HG03575 (cell line): ENCODE data around the gene LDLRAD2.
"Not testable (repeated sequence)": the region's sequence is repeated elsewhere in the genome, so short reads cannot be mapped to it uniquely, and the experiment has no call there.

ENCODE experiments used
- ATAC-seq: cut with Tn5 transposase; IDR thresholded peaks from one replicate; pipeline ENCODE4 v1.9.1; 2021; ENCODE audit not compliant: unreplicated experiment, insufficient number of reproducible peaks, low FRiP score; ENCODE audit errors: extremely low read depth

LDLRAD2 gene

GRCh38 chr1:21811875-21812305 lies at the start of gene LDLRAD2:
Gene LDLRAD2 (plus strand): TSS chr1:21812265. CDS start chr1:21812452, 187 bp downstream.
- ATAC-seq: no peak

DNA sequence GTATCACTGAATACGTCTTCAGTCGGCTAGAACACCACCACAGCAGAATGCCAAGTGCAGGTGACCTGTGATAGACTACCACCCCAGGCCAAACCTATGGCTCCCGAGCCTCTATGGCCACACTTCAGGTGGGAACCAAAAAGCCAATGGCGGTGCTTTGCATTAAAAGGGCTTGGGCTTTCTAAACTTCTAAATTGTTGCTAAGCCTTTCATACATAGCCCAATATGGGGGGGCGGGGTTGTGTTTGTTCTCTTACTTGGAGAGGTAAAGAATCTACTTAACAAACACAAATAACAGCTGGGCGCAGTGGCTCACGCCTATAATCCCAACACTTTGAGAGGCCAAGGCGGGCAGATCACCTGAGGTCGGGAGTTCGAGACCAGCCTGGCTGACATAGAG lies 48.8 kb upstream of the LDLRAD2 start:
- ATAC-seq: no peak

DNA sequence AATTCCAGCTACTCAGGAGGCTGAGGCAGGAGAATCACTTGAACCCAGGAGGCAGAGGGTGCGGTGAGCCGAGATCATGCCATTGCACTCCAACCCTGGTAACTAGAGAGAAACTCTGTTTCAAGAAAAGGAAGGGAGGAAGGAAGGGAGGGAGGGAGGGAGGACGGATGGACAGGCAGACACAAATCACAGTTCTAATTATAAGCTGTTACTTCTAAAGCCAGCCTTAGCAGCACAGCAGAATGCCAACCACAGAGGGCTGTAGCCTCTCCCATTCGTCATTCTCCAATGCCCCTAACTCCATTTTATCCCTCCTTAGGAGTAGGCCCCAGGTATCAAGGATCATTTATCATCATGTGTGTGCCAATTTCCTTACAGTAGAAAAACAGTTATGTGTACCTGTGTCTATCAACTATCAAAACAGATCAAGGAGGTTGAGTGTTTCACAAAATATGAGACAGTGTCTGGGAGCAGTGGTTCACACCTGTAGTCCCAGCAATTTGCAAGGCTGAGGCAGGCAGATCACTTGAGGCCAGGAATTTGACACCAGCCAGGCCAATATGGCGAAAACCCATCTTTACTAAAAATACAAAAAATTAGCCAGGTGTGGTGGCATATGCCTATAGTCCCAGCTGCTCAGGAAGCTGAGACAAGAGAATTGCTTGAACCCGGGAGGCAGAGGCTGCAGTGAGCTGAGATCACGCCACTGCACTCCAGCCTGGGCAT lies 48.2 kb upstream of the LDLRAD2 start:
- ATAC-seq: no peak

DNA sequence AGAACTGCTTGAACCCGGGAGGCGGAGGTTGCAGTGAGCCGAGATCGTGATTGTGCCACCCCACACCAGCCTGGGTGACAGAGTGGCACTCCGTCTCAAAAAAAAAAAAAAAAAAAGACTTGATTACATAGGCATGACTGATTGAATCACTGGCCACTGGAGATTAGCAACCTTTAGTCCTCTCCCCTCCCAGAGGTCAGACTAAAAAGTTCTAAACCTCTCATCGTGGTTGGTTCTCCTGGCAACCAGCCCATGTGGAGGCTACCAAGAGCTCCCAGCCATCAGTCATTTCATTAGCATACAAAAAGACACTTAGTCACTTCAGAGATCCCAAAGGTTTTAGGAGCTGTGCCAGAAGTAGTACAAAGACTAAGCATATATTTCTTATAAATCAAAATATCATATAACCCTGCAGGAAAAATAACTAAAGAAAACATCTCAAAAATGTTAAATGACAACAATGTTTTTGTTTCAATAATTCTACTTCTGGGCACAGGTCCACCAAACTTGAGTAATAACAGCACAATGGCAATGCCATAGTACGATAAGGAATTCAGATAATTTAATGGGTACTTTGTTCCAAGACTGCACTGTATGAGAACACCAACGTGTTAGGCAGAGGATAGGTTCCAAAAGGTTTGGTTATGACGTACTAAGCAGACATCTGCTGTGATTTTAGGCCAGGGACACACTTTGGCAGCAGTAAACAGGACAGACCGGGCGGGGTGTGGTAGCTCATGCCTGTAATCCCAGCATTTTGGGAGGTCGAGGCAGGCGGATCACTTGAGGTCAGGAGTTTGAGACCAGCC lies 47.2 kb upstream of the LDLRAD2 start:
- ATAC-seq: no peak

DNA sequence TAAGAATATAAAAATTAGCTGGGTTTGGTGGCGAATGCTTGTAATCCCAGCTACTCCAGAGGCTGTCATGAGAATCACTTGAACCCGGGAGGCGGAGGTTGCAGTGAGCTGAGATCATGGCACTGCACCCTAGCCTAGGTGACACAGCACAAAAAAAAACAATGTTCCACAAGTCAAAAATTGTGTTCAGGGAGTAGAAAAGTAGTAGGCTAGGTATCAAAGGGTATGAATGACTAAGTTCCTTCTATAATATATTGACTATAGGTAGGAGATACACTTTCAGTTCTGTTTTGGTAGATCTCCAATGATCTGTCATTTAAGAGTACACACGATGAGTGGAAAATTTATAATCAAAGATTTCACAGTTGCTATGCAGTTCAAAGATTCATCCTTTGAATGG lies 45.9 kb upstream of the LDLRAD2 start:
- no peak for ATAC-seq

GRCh38 chr1:21767106-21767505 lies 45.0 kb upstream of the LDLRAD2 start:
- not testable (repeated sequence) for ATAC-seq

- no peak for ATAC-seq
Observed at GRCh38 chr1:21770201-21770600, 41.9 kb upstream of the LDLRAD2 start.

DNA sequence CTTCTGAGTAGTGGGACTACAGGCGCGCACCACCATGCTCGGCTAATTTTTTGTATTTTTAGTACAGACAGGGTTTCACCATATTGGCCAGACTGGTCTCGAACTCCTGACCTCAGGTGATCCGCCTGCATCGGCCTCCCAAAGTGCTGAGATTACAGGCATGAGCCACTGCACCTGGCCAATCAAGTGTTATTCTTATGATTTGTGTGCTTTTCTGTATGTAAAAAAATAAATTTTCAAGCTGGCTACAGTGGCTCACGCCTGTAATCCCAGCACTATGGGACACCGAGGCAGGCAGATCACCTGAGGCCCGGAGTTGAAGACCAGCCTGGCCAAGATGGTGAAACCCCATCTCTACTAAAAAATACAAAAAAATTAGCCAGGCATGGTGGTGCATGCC lies 41.5 kb upstream of the LDLRAD2 start:
- ATAC-seq: not testable (repeated sequence)

DNA sequence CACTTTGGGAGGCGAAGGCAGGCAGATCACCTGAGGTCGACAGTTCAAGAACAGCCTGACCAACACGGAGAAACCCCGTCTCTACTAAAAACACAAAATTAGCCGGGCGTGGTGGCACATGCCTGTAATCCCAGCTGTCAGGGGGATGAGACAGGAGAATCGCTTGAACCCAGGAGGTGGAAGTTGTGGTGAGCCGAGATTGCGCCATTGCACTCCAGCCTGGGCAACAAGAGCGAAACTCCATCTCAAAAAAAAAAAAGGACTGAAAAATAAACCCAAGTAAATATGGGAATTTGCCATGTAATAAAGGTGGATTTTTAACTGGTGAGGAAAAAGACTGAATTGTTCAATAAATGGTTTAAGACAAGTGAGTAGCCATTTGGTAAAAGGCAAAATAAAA lies 40.4 kb upstream of the LDLRAD2 start:
- not testable (repeated sequence) for ATAC-seq

GRCh38 chr1:21773585-21773984 lies 38.5 kb upstream of the LDLRAD2 start:
- no peak for ATAC-seq

DNA sequence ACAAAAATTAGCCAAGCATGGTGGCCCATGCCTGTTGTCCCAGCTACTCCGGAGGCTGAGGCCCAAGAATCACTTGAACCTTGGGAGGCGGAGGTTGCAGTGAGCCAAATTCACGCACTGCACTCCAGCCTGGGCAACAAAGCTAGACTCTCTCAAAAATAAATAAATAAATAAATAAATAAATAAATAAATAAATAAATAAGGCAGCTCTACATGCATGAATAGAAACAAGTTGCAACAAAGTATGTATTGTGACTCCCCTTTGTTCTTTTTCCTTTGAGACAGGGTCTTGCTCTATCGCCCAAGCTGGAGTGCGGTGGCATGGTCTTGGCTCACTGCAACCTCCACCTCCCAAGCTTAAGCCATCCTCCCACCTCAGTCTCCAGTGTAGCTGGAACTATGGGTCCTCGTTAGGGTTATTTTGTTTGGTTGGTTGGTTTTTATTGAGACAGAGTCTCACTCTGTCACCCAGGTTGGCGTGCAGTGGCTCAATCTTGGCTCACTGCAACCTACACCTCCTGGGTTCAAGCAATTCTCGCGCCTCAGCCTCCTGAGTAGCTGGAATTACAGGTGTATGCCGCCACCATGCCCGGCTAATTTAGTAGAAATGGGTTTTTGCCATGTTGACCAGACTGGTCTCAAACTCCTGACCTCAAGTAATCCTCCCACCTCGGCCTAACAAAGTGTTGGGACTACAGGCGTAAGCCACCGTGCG lies 37.1 kb upstream of the LDLRAD2 start:
- ATAC-seq: no peak

- ATAC-seq: no peak
Observed at GRCh38 chr1:21775550-21775914, 36.5 kb upstream of the LDLRAD2 start.

DNA sequence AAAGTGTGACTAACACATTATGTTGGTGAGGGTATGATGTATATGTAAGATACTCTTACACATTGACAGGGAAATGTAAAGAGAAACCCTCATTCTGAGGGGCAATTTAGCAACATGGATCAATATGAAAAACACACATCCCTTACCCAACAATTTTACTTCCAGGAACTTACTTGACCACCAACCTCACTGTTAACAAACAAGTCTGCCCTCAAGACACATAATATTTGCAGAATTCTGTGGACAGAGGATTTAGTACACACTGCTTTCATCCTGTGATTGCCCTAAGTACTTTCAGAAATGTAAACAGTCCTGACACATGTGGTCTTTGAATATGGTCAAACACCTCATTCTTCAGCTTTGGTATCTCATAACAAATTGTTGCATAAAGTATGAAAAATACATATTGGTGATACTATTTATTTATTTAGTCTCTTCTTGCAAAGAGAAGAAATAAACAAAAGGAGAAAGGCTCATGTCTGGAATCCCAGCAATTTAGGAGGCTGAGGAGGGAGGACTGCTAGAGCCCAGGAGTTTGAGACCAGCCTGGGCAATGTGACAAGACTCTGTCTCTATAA lies 36.0 kb upstream of the LDLRAD2 start:
- ATAC-seq: no peak

DNA sequence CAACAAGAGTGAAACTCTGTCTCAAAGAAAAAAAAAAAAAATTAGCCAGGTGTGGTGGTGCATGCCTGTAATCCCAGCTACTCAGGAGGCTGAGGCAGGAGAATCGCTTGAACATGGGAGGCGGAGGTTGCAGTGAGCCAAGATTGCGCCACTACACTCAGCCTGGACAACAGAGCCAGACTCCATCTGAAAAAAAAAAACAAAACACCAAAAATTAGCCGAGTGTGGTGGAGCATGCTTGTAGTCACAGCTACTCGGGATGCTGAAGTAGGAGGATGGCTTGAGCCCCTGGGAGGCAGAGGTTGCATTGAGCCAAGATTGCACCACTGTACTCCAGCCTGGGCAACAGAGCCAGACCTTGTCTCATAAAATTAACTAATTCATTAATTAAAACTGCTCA lies 35.1 kb upstream of the LDLRAD2 start:
- not testable (repeated sequence) for ATAC-seq

- no peak for ATAC-seq
Observed at GRCh38 chr1:21778405-21778727, 33.7 kb upstream of the LDLRAD2 start.

GRCh38 chr1:21779613-21780521 lies 32.2 kb upstream of the LDLRAD2 start:
- no peak for ATAC-seq

DNA sequence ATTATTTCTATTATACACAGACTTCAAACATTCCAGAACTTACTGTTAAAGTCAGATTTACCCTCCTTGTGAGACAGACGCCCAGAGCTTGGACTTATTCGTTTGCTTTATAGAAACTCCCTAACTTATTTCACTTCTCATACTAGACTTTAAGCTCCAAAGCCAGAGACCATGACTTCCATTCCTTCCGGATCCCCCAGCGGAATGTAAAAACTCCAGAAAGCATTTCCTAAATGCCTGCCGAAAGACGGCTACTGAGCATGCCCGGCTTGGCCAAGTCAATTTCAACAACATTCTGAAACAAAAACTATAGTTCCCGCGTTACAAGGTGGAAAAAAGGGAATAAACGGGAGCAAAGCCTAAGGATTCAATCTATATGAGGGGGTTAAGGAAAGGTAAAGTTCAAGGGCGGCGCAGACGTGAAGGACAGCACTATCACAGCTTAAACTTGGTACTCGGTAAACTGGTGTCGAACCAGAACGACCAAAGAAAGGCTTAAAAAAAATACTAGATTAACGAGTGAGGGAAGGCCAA lies 30.2 kb upstream of the LDLRAD2 start:
- no peak for ATAC-seq

GRCh38 chr1:21782349-21782867 lies 29.7 kb upstream of the LDLRAD2 start:
- no peak for ATAC-seq
